GM12864 (cell line): ENCODE results near the gene LY6G6C.

Experiments
- DNase-seq: peaks from one replicate; pipeline ENCODE4 v3.0.0-alpha.2; 2011; ENCODE audit warnings: low read depth
- H3K4me3 ChIP-seq: 2 replicates; pipeline ENCODE4 v1.5.1; 2011; ENCODE audit warnings: mild to moderate bottlenecking, low read depth, low read length, control low read depth
- CTCF ChIP-seq: IDR thresholded peaks from 2 replicates; pipeline ENCODE4 v1.5.1; 2011; ENCODE audit warnings: low read depth, mild to moderate bottlenecking, moderate library complexity, low read length, control low read depth, inconsistent platforms; ENCODE audit errors: missing control alignments

LY6G6C gene

GRCh38 chr6:31687860-31688693, 33.5 kb downstream of the LY6G6C start:
- TF ChIP-seq CTCF: no peak
- no peak overlapping the region for H3K4me3 ChIP-seq
- no peak for DNase-seq

- no peak for TF ChIP-seq CTCF
- no peak overlapping the region for H3K4me3 ChIP-seq
- no peak for DNase-seq
These were observed 34.2 kb downstream of the LY6G6C start for GRCh38 chr6:31687321-31687720.

GRCh38 chr6:31686483-31686882, 35.1 kb downstream of the LY6G6C start:
- no peak overlapping the region for H3K4me3 ChIP-seq
- no peak for TF ChIP-seq CTCF
- DNase-seq: no peak

GRCh38 chr6:31683591-31683990, 38.0 kb downstream of the LY6G6C start:
- TF ChIP-seq CTCF: no peak
- no peak for DNase-seq
- no peak overlapping the region for H3K4me3 ChIP-seq

- no peak for DNase-seq
- TF ChIP-seq CTCF: peak; percentile 15
- H3K4me3 ChIP-seq: peak overlapping the region; percentile 44
These were observed 40.3 kb downstream of the LY6G6C start for GRCh38 chr6:31681135-31681671.

GRCh38 chr6:31680226-31681134, 41.1 kb downstream of the LY6G6C start, which contains the start of gene LY6G5C:
TSS of gene LY6G5C (minus strand) at chr6:31681067. CDS start at chr6:31680373, 694 bp downstream.
- DNase-seq: peak; percentile 61
- peak within 1 kb of the TSS; percentile 44 for H3K4me3 ChIP-seq
- TF ChIP-seq CTCF: peak; percentile 77
